Body of pancreas (tissue), 4 donors: ENCODE data around the gene EDC4.
A peak's percentile ranks its signal among the peaks of the same experiment; 100 is the strongest.

Experiments used
- CTCF ChIP-seq, 7 experiments: fragments of 450-650 bp in 4 of 7; fragments of 200-600 bp in 3 of 7; sonication (generic) in 3 of 7; IDR thresholded peaks; one replicate each; pipeline ENCODE4 v1.5.1; 2016 to 2019; ENCODE audit warnings: antibody characterized with exemption in 7 of 7
- POLR2A ChIP-seq, 3 donors: fragments of 450-650 bp; IDR thresholded peaks; one replicate each; pipeline ENCODE4 v1.6.1; 2016; ENCODE audit warnings: antibody characterized with exemption in 3 of 3, mild to moderate bottlenecking in 2 of 3

- TF ChIP-seq CTCF (IDR thresholded peaks at IDR 0.05) (no peak), POLR2A (IDR thresholded peaks at IDR 0.05) (peak in 2 of 3 donors; percentile 28 to 50)
These were observed 51.5 kb downstream of the EDC4 start for GRCh38 chr16:67924140-67924906.
